ENCODE measurements around the gene TEC. TPM values are rescaled to one million over a fixed set of nuclear protein-coding genes. Genes with fewer than 3 reads are reported as not detected.
A peak's percentile ranks its signal among the peaks of the same experiment; 100 is the strongest.

TEC gene
- total RNA-seq, 1 donor from 2014 or later: 2.7 TPM

DNA sequence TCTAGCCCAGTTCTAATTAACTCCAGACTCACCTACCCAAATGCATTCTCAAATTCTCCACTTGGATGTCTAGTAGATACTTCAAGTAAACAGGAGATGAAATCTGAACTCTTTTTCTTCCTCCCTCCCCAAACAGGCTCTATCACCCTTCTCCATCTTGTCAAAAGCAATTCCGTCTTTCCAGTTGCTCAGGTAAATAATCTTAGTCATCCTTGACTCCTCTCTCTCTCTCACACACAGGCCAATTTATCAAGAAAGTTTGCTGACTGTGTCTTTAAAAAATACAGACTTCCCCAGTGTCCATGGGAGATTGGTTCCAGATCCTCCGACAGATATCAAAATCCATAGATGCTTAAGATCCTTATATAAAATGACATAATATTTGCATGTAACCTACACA is 148.5 kb downstream of the TEC start:
- H3K9me3 Mint-ChIP-seq: peaks cover 5% of the 10 kb centered on the region
- H3K4me1 Mint-ChIP-seq: peaks cover 44% of the 10 kb centered on the region
- H3K27me3 Mint-ChIP-seq: no peaks in the 10 kb centered on the region
- no peak overlapping the region for H3K4me3 Mint-ChIP-seq
- intact Hi-C loops (cut with micrococcal nuclease): loop anchor here (10.0 kb wide), 2 partner anchors 656 to 844 kb away; partner anchors contain the start of gene COMMD8
- H3K36me3 Mint-ChIP-seq (ENCODE audit: low read depth): peaks cover 38% of the 10 kb centered on the region
- DNase-seq: no peak
- no peak overlapping the region for H3K27ac Mint-ChIP-seq

DNA sequence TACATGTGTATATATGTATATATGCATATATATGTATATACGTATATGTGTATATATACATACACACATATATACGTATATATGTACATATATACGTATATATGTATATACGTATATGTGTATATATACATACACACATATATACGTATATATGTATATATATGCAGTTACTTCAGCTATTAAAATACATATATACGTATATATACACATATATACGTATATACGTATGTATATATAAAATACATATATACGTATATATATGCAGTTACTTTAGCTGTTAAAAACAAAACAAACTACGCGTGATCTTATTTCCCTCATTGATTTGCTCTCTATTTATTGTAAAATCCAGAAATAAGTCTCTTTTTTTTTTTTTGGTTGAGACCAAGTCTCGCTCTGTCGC is 149.5 kb downstream of the TEC start:
- Mint-ChIP-seq H3K27me3 (no peaks in the 10 kb centered on the region), H3K9me3 (peaks cover 5% of the 10 kb centered on the region), H3K27ac (no peak overlapping the region), H3K4me1 (peaks cover 36% of the 10 kb centered on the region), H3K36me3 (ENCODE audit: low read depth) (peaks cover 38% of the 10 kb centered on the region), H3K4me3 (no peak overlapping the region)
- intact Hi-C loops (cut with micrococcal nuclease): loop anchor here (10.0 kb wide), 2 partner anchors 655 to 845 kb away; partner anchors contain the start of gene COMMD8
- DNase-seq: no peak

DNA sequence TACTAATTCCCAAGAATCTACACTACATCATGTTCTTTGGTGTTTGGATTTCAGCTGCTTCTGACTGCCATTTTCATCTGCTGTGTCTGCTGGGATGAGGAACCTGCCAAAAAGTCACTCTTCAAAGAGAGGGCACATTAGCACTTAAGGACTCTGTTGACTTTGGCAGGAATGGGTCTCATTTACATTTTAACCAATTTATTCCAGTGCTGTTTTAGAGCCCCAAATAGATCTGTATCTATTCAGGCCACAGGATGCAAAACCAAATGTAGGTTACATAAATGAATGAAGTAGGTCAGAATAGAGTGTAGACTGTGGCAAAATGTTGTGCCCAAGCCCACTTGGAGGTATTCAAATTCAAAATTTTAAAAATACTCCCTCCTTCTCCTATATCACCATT is 150.0 kb downstream of the TEC start:
- no peak overlapping the region for H3K4me3 Mint-ChIP-seq
- peaks cover 37% of the 10 kb centered on the region for H3K36me3 Mint-ChIP-seq (ENCODE audit: low read depth)
- no peak overlapping the region for H3K27ac Mint-ChIP-seq
- no peaks in the 10 kb centered on the region for H3K27me3 Mint-ChIP-seq
- H3K9me3 Mint-ChIP-seq: peaks cover 5% of the 10 kb centered on the region
- intact Hi-C loops (cut with micrococcal nuclease): loop anchor here (10.0 kb wide), 2 partner anchors 655 to 845 kb away; partner anchors contain the start of gene COMMD8
- no peak for DNase-seq
- peaks cover 32% of the 10 kb centered on the region for H3K4me1 Mint-ChIP-seq

DNA sequence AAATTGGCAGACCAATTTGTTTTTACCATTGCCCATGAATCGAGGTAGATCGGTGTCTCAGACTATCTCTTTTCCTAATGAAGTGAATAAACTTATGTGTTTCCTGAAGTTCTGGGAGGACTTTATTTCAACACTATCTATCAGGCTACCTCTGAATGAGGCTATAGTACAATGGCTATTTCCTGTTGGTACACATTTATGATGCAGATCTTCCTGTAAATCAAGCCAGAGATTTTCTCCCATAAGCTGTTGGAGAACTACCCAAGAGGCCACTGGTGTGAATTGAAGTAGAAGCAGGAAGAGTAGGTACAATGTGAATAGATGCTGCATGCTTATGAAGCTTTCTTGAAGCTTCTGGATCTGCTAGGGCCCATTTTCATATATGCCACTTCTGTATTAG is 151.6 kb downstream of the TEC start:
- intact Hi-C loops (cut with micrococcal nuclease): no loop called here
- Mint-ChIP-seq H3K27ac (no peak overlapping the region), H3K9me3 (peaks cover 5% of the 10 kb centered on the region), H3K4me3 (no peak overlapping the region), H3K27me3 (no peaks in the 10 kb centered on the region), H3K4me1 (peaks cover 32% of the 10 kb centered on the region), H3K36me3 (ENCODE audit: low read depth) (peaks cover 40% of the 10 kb centered on the region)
- DNase-seq: peak; percentile 37

DNA sequence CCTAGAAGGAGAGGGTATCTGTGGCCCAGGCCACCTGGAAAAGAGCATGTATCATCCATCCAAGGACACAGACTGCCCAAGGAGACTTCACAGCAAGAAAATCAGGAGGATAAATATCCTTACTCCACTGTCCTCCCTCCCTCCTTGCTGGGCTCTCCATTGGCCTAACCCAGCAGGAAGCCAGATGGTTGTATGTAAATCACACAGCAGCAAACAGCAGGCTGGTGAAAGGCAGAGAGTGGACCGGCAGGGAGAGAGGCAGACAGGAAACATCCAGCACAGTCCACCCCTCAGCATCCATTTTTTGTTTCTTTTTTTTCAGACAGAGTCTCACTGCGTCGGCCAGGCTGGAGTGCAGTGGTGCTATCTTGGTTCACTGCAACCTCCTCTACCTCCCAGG is 153.1 kb downstream of the TEC start:
- no peak overlapping the region for H3K4me3 Mint-ChIP-seq

DNA sequence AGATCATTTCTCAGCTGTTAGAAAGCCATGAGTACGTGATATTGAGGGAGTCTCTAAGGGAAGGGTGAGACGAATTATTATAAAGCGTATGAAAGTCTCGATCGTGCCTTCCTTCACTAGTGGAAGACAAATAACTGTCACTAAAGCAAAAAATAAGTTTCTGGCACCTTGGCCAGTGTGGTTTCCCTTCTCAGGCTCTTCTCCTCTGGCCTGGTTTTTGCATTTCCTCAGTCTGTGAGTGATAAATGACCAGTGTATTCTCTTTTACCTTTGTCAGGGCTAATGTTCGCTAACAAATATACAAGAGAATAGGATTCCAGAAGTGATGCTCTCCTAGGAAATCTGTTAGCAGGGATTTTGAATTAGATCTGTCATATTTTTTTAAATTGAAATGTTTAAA is 155.2 kb downstream of the TEC start:
- H3K4me3 Mint-ChIP-seq: no peak overlapping the region
- H3K27ac Mint-ChIP-seq: no peak overlapping the region
- peaks cover 5% of the 10 kb centered on the region for H3K9me3 Mint-ChIP-seq
- no peaks in the 10 kb centered on the region for H3K27me3 Mint-ChIP-seq
- no peak for DNase-seq
- peaks cover 39% of the 10 kb centered on the region for H3K4me1 Mint-ChIP-seq
- intact Hi-C loops (cut with micrococcal nuclease): no loop called here
- peaks cover 53% of the 10 kb centered on the region for H3K36me3 Mint-ChIP-seq (ENCODE audit: low read depth)

More for the DNA sequence above, 153.1 kb downstream of the TEC start:
- DNase-seq: no peak
- no peak overlapping the region for H3K27ac Mint-ChIP-seq
- H3K36me3 Mint-ChIP-seq (ENCODE audit: low read depth): peaks cover 50% of the 10 kb centered on the region
- no peaks in the 10 kb centered on the region for H3K27me3 Mint-ChIP-seq
- H3K4me1 Mint-ChIP-seq: peaks cover 39% of the 10 kb centered on the region
- H3K9me3 Mint-ChIP-seq: peaks cover 5% of the 10 kb centered on the region
- intact Hi-C loops (cut with micrococcal nuclease): no loop called here

DNA sequence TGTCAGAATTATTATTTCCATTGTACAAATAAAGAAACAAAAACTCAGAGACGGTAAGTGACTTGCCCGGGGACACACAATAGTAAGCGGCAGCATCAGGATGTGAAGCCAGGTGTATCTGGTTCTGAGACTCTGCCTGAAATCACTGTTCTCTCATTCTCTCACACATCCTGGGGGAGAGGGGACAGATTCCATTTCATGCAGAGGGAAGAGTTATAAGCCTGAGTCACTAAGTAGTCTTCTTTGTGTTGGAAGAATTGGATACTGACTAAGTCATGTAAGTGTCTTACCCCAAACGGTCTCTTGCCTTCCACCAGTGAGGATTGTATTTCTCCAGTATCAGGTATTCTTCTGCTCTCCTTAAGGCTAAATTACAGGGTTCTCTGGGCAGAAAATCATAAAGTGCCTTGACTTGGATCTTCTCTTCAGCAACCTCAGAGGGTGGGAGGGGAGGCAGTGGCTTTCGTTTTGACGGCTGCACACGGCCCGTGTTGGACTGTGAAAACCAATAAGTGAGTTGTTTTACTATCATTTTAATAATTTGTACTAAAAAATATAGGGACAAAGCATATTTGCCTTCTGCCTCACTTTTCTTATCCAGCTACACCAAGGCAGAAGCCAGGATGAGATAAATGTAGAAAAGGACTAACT is 157.5 kb downstream of the TEC start:
- Mint-ChIP-seq H3K4me3 (no peak overlapping the region), H3K4me1 (peaks cover 22% of the 10 kb centered on the region), H3K9me3 (no peaks in the 10 kb centered on the region), H3K27ac (no peak overlapping the region), H3K36me3 (ENCODE audit: low read depth) (peaks cover 48% of the 10 kb centered on the region), H3K27me3 (no peaks in the 10 kb centered on the region)
- peak; percentile 43 for DNase-seq
- intact Hi-C loops (cut with micrococcal nuclease): no loop called here

DNA sequence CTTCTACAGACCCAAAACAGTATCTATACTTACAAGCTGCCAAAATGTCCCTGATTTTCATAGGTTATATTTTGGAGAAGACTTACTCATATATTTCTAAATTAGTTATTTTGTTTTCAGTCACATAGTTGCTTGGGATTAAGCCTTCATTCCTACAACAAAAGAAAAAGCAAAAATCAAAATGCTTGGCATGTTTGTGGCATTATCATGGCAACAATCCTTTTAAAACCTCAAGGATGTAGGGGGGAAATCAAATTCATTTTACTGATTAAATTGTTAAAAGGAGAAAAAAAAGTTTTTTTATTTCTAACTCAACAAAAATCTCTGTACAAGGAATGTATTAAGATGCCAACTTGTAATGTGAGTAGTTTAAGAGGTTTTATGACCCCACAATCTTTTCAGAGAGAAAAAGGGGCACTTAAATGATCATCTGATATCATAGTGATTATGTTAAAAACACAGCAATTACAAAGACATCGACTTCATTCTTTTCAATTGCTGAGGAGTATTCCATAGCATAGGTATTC is 159.1 kb downstream of the TEC start:
- no peak overlapping the region for H3K27ac Mint-ChIP-seq

DNA sequence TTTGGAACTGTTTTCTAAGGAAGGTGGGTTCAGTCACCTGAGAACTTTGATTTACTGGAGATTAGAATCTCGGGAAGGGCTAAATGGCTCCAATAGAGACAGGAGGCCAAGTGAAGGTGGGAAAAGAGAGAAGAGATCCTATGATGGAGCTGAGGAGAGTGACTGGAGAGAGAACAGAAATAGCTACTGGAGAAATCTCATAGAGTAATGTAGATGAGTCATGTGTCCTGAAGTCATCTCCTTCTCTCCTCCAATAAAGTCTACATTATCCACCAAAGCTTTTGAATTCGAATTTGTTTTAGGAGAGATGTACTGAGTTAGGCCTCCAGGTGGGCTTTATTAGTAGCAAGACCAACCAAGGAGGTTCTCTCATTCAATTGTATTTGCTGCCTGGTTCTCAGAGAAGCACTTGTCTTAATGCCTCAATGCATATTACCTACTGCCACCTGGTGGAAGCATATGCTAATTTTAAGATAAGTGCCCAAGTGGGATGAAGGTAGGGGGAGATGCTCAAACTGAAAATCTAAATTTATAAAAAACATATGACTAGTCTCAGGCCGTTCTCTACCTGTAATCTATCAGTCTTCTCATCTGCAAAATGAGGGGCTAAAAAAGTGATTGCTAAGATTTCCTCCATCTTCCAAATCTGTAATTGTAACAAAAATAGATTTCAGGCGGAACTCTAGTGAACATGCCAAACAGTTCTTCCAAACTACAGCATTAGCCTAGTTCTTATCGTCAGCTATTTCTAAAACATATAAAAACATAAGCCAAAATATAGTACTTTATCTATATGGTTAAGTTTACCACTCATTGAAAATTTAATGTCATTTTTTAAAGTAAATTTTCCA is 160.0 kb downstream of the TEC start:
- Mint-ChIP-seq H3K27me3 (no peaks in the 10 kb centered on the region), H3K36me3 (ENCODE audit: low read depth) (peaks cover 45% of the 10 kb centered on the region), H3K27ac (no peak overlapping the region), H3K4me1 (peaks cover 27% of the 10 kb centered on the region), H3K9me3 (no peaks in the 10 kb centered on the region), H3K4me3 (no peak overlapping the region)
- DNase-seq: peak; percentile 77
- intact Hi-C loops (cut with micrococcal nuclease): no loop called here

More for the DNA sequence above, 159.1 kb downstream of the TEC start:
- Mint-ChIP-seq H3K4me3 (no peak overlapping the region), H3K27me3 (no peaks in the 10 kb centered on the region), H3K36me3 (ENCODE audit: low read depth) (peaks cover 45% of the 10 kb centered on the region), H3K4me1 (peaks cover 24% of the 10 kb centered on the region), H3K9me3 (no peaks in the 10 kb centered on the region)
- intact Hi-C loops (cut with micrococcal nuclease): no loop called here
- DNase-seq: no peak

DNA sequence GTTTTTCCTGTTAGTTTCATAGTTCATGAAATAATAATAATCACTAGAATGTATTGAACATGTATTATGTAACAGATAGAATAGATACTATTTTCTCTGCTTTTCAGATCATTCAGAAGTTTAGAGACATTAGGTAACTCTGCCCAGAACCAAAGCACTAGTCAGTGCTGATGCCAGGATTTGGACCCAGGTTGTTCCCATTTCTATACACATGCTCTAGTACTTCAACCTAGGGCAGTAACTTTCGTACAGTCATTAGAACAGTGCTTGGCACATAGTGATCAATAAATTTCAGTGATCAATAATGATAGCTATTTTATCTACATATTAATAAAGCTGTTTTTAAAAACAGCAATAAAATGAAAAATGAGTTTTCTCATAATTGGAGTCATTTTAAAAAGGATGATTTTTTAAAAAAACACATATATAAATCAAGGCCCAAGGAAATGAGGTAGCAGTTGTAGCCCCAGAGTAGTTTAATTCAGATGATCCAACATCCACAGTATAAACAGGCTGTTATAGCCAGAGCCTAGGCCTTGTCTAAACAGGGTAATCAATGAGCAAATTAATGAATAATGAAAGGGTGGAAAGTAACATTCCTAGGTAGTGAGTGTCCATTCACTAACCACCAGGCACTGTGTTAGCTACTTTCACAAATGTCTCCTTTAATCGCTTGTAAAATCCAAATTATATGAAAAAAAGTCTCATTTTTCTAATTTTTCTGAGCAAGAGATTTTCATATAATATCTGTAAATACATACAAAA is 161.1 kb downstream of the TEC start:
- H3K27me3 Mint-ChIP-seq: no peaks in the 10 kb centered on the region
- peaks cover 26% of the 10 kb centered on the region for H3K4me1 Mint-ChIP-seq
- H3K4me3 Mint-ChIP-seq: no peak overlapping the region
- DNase-seq: no peak
- intact Hi-C loops (cut with micrococcal nuclease): no loop called here
- H3K9me3 Mint-ChIP-seq: no peaks in the 10 kb centered on the region
- peaks cover 41% of the 10 kb centered on the region for H3K36me3 Mint-ChIP-seq (ENCODE audit: low read depth)
- no peak overlapping the region for H3K27ac Mint-ChIP-seq

DNA sequence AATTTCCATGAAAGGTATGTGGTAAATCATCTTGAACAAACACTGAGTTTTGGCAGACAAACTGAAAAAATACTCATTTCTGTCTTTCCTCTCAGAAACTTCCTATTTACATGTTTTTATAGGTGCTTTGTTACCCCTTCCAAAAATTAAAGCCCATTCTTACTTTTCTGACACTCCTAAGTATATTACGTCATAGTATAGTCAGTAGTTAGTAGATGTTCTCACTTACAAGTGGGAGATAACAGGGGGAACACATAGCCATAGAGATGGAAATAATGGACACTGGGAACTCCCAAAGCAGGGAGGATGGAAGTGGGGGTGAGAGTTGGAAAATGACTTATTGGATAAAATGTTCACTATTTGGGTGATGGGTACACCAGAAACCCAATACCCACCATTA is 164.4 kb downstream of the TEC start:
- H3K4me3 Mint-ChIP-seq: no peak overlapping the region
- no peaks in the 10 kb centered on the region for H3K9me3 Mint-ChIP-seq
- intact Hi-C loops (cut with micrococcal nuclease): no loop called here
- peaks cover 21% of the 10 kb centered on the region for H3K4me1 Mint-ChIP-seq
- H3K27ac Mint-ChIP-seq: no peak overlapping the region
- DNase-seq: peak; percentile 32
- H3K36me3 Mint-ChIP-seq (ENCODE audit: low read depth): peaks cover 39% of the 10 kb centered on the region
- no peaks in the 10 kb centered on the region for H3K27me3 Mint-ChIP-seq

DNA sequence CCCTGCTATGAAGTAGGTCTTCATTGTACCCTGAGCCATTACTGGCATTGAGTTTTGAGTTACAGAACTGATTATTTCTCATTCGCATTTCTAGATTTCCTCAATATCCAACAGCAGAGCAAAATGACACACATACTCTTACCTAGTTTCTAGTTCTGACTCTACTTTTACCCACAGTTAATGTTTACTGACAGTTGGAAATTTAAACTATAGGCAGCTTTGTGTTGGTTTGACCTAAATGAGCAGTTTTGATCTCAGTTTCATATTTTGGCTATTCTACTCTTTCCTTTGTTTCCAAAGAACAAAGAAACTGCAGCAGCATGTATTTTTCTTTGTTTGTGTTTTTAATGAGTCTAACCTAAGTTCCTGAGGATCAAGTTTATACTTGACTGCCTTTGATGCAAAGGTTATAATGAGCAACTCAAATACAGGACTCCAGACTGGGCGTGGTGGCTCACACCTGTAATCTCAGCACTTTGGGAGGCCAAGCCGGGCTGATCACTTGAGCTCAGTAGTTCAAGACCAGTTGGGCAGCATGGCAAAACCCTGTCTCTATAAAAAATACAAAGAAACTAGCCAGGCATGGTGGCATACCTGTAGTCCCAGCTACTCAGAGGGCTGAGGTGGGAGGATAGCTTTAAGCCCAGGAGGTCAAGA is 166.0 kb downstream of the TEC start:
- Mint-ChIP-seq H3K9me3 (no peaks in the 10 kb centered on the region), H3K27ac (peak overlapping the region; percentile 63), H3K4me3 (no peak overlapping the region), H3K36me3 (ENCODE audit: low read depth) (peaks cover 37% of the 10 kb centered on the region), H3K4me1 (peaks cover 16% of the 10 kb centered on the region), H3K27me3 (no peaks in the 10 kb centered on the region)
- DNase-seq: peak; percentile 51
- intact Hi-C loops (cut with micrococcal nuclease): loop anchor here (1.0 to 2.0 kb wide), 3 partner anchors 26 to 67 kb away; no protein-coding TSS in a partner anchor

DNA sequence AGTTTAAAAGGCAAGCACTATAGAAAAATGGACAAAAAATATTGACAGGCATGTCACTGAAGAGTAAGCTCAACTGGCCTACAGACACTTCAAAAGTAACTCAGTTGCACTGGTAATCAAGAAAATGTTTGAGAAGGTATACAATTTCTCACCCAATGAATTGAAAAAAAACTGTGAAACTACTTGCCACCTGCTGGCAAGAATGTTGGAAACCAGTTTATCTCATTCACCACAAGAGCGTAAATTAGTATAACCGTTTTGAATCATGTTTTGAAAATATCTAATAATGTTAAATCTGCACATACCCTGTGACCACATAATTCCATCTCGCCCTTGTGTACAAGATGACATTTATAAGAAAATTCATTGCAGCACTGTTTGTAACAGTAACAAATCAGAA is 167.3 kb downstream of the TEC start:
- Mint-ChIP-seq H3K9me3 (no peaks in the 10 kb centered on the region), H3K27ac (no peak overlapping the region), H3K36me3 (ENCODE audit: low read depth) (peaks cover 40% of the 10 kb centered on the region), H3K4me1 (peaks cover 16% of the 10 kb centered on the region), H3K27me3 (no peaks in the 10 kb centered on the region), H3K4me3 (no peak overlapping the region)
- no peak for DNase-seq
- intact Hi-C loops (cut with micrococcal nuclease): loop anchor here (2.0 kb wide), 1 partner anchor 38 kb away; no protein-coding TSS in a partner anchor

Measured in activated CD4-positive, alpha-beta T cell treated with anti-CD3 and anti-CD28 coated beads, Interleukin-2, amount 10 ng/mL, durations not matched to agents 24 days and 14 days (primary cell).